Hepatic stellate cell (primary cell): ENCODE data around the gene OSTM1.

ENCODE experiments used
- DNase-seq: peaks from one replicate; pipeline ENCODE4 v3.0.0; 2011; ENCODE audit warnings: low spot score

Gene OSTM1, protein sequence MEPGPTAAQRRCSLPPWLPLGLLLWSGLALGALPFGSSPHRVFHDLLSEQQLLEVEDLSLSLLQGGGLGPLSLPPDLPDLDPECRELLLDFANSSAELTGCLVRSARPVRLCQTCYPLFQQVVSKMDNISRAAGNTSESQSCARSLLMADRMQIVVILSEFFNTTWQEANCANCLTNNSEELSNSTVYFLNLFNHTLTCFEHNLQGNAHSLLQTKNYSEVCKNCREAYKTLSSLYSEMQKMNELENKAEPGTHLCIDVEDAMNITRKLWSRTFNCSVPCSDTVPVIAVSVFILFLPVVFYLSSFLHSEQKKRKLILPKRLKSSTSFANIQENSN

DNA sequence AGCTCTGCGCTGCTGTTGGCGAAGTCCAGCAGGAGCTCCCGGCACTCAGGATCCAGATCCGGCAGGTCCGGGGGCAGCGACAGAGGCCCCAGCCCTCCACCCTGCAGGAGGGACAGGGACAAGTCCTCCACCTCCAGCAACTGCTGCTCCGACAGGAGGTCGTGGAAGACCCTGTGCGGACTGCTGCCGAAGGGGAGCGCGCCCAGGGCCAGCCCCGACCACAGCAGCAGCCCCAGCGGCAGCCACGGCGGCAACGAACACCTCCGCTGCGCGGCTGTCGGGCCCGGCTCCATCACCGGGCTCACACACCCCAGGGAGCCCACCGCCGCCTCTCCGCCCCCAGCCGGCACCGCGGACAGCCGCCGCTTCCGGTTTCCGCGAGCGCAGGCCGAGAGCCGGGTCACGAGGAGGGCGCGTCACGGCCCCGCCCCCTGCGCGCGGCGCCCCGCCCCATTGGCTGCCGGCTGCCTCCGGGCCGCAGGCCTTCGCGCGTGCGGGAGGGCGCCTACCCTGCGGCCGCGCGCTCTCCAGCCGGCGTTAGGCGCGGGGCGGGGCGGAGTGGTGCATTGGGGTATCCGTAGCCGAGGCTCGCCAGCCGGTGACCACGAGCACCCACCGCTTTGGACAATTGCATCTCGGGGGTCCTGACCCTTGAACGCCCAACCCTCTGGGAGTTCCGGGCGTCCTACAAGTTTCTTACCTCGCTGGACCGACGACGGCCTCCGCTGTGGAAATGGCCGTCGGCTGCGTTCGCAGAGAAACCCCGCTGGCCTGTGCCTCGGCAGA, at the start of gene OSTM1:
Gene OSTM1 (minus strand): TSS at position 383 of the 786 bp plus-strand sequence. CDS start 90 bp downstream, at position 293.
- peak; percentile 94 for DNase-seq

DNA sequence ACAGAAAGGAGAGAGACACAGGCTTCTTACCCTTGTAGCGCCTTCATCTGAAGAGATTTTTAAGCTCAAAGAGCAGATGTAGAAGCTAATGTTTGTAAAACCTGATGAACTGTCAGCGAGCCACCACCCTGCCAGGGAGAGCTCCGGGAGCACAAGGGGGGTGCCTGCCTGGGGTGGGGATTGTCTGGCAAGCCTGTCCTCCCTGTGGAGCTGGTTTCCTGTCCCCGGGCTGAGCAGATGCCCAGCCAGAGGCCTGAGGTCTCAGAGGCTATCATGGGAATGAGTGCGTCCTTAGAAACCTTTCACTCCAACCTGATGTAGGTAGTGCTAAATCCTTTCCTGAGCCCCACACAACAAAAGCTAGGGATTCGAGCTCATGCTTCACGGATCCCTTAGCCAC, 49.4 kb upstream of the OSTM1 start:
- no peak for DNase-seq

- no peak for DNase-seq
Observed at GRCh38 chr6:108123481-108123929, 49.0 kb upstream of the OSTM1 start.

GRCh38 chr6:108121612-108122011, 47.1 kb upstream of the OSTM1 start:
- no peak for DNase-seq

DNA sequence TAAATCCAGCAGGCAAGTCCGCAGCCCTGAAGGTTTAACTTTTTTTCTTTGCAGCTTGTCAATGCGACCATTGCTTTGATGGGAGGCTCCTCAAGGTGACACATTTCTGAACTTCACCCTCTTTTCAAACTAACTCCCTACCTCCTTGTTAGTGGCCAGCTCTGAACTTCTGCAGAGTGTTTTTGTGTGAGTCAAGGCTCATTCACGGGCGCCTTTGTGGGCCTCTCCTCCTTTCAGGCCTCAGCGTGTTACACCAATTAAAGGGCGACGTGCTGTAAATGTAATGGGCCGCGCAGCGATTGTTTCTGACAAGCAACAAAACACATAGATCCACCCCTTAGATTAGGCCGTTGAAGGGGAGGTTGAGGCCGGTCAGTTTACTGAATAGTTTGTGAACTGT, 45.8 kb upstream of the OSTM1 start:
- no peak for DNase-seq

DNA sequence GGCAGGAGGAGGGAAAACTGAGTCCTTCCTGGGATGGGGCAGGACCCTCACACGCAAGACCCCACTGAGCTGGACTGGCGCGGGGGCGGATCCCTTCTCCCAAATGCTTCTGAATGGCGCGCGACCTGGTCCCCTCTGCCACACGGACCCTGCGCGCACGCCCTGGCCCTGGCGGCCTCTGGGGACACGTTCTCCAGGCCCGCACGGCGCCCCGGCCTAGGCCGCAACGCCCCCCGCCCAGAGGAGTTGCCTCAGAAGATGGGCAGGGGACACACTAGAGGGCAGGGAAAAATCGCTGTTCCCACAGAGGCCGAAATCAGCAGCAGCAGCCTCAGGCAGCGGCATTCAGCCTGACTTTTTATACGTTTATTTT, 45.2 kb upstream of the OSTM1 start:
- no peak for DNase-seq

GRCh38 chr6:108118810-108119768, 44.5 kb upstream of the OSTM1 start:
- DNase-seq = no peak

GRCh38 chr6:108118359-108118724, 43.8 kb upstream of the OSTM1 start:
- no peak for DNase-seq

DNA sequence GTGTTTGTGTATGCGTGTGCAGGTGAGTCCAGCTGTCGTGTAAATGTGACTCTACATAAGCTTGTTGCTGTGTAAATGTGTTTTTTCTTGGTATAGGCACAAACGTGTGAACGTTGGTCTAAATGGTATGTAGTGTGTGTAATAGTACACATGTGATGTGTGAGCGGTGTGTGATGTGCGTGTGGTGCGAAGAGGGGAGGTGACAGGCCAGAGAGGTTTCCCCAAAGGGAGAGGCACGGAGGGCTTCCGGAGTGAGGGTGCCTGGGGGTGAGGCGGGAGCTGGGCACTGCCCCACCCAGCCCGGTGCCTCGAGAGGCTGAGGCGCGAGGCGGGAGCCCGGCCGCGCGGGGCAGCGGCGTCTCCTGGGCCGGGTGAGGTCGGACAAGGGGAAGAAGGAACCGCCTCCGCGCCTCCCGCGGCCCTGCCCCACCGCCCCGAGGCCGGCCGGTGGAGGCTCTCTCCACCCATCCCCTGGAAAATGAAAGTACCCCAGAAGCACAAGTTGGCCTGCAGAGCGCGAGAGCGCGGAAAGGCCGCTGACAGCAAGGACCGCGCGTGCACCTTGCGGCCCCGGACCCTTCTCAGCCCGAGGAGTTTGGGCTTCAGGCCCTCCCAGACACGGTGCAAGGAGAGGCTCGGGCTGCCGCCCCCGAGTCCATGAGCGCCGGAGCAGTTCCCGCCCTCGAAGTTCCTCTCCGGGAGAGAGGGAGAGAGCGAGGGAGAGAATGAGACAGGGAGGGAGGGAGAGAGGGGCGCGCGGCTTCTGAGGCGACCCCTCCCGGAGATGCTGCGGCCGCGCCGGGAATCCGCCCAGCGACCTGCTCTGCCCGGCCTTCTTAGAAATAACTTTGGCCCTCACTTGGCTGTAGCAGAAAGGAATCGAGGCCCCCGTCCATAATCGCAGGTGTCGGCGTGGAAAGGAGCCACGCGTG, 43.2 kb upstream of the OSTM1 start:
- DNase-seq = peak; percentile 50

- no peak for DNase-seq
Observed at GRCh38 chr6:108116546-108117426, 42.2 kb upstream of the OSTM1 start.

GRCh38 chr6:108115598-108116058, 41.1 kb upstream of the OSTM1 start:
- peak; percentile 52 for DNase-seq

DNA sequence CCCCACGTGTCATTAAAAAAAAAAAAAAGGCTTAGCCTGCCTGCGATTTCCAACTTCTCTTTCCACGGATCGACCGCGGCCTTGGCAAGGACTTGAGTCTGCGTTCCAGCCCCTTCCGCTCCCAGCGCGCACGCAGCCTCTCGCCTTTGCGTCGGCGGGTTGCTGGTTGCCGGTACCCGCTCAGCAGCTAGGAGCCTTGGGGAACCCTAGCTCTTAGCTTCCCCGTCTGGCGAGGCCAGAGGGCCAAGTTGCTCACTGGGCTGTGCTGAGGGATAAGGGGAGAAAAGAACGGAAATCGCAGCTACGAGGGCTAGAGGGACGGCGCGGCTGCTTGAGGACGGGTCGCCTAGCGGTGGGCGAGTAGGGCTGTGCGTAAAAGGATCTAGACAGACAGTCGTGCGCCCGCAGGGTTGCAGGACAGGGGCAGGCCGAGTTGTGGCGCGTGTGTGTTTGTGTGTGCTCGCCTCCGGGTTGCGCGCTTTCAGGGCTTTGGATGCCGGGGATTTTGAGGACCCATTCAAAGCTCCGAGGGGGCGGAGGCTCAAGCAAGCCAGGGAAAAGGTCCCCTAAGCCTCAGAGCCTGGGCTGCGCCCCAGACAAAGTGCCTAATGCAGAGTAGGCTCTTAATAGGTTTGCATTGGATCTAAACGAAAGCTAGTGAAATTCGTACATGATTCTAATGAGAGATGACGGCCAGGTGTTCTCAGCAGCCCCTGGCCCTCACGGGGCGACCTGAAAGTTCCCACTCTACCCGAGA, 40.5 kb upstream of the OSTM1 start:
- DNase-seq = peak; percentile 53

- peak; percentile 79 for DNase-seq
Observed at GRCh38 chr6:108113557-108114519, 39.3 kb upstream of the OSTM1 start.

- no peak for DNase-seq
Observed at GRCh38 chr6:108108374-108108773, 33.8 kb upstream of the OSTM1 start.

- no peak for DNase-seq
Observed at GRCh38 chr6:108107102-108107501, 32.6 kb upstream of the OSTM1 start.

DNA sequence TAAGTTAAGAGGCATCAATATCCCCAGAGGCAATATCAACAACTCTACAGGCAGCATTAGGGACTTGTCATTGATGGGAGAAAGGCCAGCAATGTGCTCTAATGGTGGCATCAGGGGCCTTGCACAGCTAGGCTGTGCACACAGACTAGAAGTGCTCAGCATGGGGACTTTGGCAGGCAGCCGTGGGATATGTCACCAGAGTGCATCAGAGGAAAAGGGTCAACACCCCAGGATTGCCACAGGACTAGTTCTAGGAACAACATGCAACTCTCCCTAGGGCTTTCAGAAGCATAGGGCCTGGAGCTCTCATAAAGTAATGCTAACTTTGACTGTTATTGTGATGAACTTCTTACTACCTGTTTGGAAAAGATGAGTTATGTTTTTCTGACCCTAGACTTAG, 32.2 kb upstream of the OSTM1 start:
- no peak for DNase-seq

DNA sequence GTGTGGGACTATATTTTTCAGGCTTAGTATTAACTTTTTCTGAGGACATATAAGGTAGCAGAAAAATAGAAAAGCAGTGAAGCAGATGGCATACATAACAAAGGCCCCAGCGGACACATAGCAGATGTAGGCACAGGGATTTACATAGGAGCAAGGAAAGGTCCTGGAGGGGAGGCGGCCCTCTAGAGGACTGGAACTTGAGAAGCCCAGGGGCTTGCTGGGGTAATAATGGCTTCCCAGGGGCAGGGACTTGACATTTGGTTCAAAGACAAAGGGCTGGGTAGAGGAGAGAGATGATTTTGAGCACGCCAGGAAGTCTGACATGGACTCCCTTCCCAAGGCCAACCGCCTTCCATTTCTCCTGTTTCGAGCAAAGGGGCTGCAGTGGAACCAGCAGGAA, 31.7 kb upstream of the OSTM1 start:
- no peak for DNase-seq

- DNase-seq = no peak
Observed at GRCh38 chr6:108105571-108105970, 31.0 kb upstream of the OSTM1 start.
